Lung (tissue), 12 donors: Measurements from ENCODE around the gene TRAP1. TPM values are rescaled to one million over a fixed set of nuclear protein-coding genes. Genes with fewer than 3 reads are reported as not detected.

Experiments
- ATAC-seq: fragments of 200-7000 bp; cut with Tn5 transposase; one replicate; pipeline ENCODE4 v1.9.1; 2020; ENCODE audit warnings: moderate number of reproducible peaks; ENCODE audit not compliant: insufficient read depth, low FRiP score
- DNase-seq, 3 donors: peaks; one replicate each; pipeline ENCODE4 v3.0.0-alpha.2; 2013 to 2017
- H3K27ac ChIP-seq, 2 donors: one replicate each; pipeline ENCODE4 v1.5.1; 2013; ENCODE audit warnings: mild to moderate bottlenecking in 2 of 2, moderate library complexity in 2 of 2, control low read depth in 1 of 2, inconsistent platforms in 1 of 2, low read depth in 1 of 2, low read length in 1 of 2
- H3K27me3 ChIP-seq, 3 donors: one replicate each; pipeline ENCODE4 v1.5.1; 2013; ENCODE audit warnings: low read length in 2 of 3; ENCODE audit not compliant: control insufficient read depth in 3 of 3, insufficient read depth in 3 of 3
- H3K36me3 ChIP-seq, 4 donors: one replicate each; pipeline ENCODE4 v1.5.1; 2013; ENCODE audit warnings: low read length in 4 of 4, mild to moderate bottlenecking in 1 of 4, moderate library complexity in 1 of 4; ENCODE audit not compliant: control insufficient read depth in 4 of 4, insufficient read depth in 4 of 4
- H3K4me1 ChIP-seq, 5 donors: one replicate each; pipeline ENCODE4 v1.5.1; 2013; ENCODE audit warnings: low read length in 5 of 5, mild to moderate bottlenecking in 2 of 5, moderate library complexity in 1 of 5; ENCODE audit not compliant: control insufficient read depth in 5 of 5, insufficient read depth in 5 of 5
- H3K4me3 ChIP-seq: one replicate; pipeline ENCODE4 v1.5.1; 2013; ENCODE audit warnings: mild to moderate bottlenecking, control low read depth, moderate library complexity
- H3K9ac ChIP-seq, 2 donors: one replicate each; pipeline ENCODE4 v1.5.1; 2013; ENCODE audit warnings: low read length in 2 of 2, control low read depth in 1 of 2; ENCODE audit not compliant: insufficient read depth in 1 of 2
- H3K9me3 ChIP-seq, 4 donors: one replicate each; pipeline ENCODE4 v1.5.1; 2013; ENCODE audit warnings: low read length in 3 of 4, mild to moderate bottlenecking in 1 of 4, moderate library complexity in 1 of 4; ENCODE audit not compliant: control insufficient read depth in 4 of 4, insufficient read depth in 3 of 4
- CTCF ChIP-seq: IDR thresholded peaks from 2 replicates; pipeline ENCODE4 v1.5.1; 2012; ENCODE audit warnings: mild to moderate bottlenecking; ENCODE audit errors: control extremely low read depth, extremely low read depth
- WGBS, 2 donors: extraction: QIAGEN DNeasy Blood & Tissue Kit; methylation state at CpG; one replicate each; pipeline ENCODE4 v1.1.7; 2013; 5-methylcytosine and 5-hydroxymethylcytosine counted together
- polyA plus RNA-seq, 2 donors: library from polyadenylated mRNA; stranded (reverse); fragments of 200-250 nt; gene quantifications; one replicate each; pipeline ENCODE4 v1.2.1, GENCODE V29; 2013
- total RNA-seq, 2 donors: library from RNA; depleted of rRNA in 1 of 2; stranded (reverse); fragments of >200 nt in 1 of 2; gene quantifications; one replicate each; pipeline ENCODE4 v1.2.1, GENCODE V29; 2014 to 2021
- donor health status: control.
- donor health status: control.
- donor health status: Bipolar disorder and iron deficiency.
- donor health status: healthy.
- donor health status: DM: yes; HTN: yes; CAD: no.

The TRAP1 gene
- total and polyA plus RNA-seq, 4 donors = 44.8 to 94.3 (median 58.8) TPM

GRCh38 chr16:3696425-3697218 lies 20.7 kb downstream of the TRAP1 start:
- ATAC-seq (no peak), DNase-seq (peak in 1 of 3 donors; percentile 12)
- Histone ChIP-seq H3K27me3 (no peaks in the 10 kb centered on the region), H3K9ac (no peak overlapping the region), H3K36me3 (peaks cover 0 to 3% (median under 1%) of the 10 kb centered on the region in 4 donors), H3K9me3 (peaks cover 0 to 2% (median 0%) of the 10 kb centered on the region in 4 donors), H3K4me3 (no peak overlapping the region), H3K27ac (no peak overlapping the region), H3K4me1 (peaks cover 0 to 2% (median 0%) of the 10 kb centered on the region in 5 donors)
- WGBS, 2 donors = 79 to 91% methylated on average over 13 of the region's 13 CpGs
- TF ChIP-seq CTCF = no peak

GRCh38 chr16:3695610-3696369 lies 21.5 kb downstream of the TRAP1 start:
- no peak for TF ChIP-seq CTCF
- peaks cover 0 to 3% (median under 1%) of the 10 kb centered on the region in 4 donors for H3K36me3 ChIP-seq
- ATAC-seq = no peak
- H3K27me3 ChIP-seq = no peaks in the 10 kb centered on the region
- no peak overlapping the region for H3K4me3 ChIP-seq
- peak overlapping the region in 1 of 2 donors; percentile 27 for H3K27ac ChIP-seq
- no peak overlapping the region for H3K9ac ChIP-seq
- H3K4me1 ChIP-seq = peaks cover 0 to 5% (median 0%) of the 10 kb centered on the region in 5 donors
- H3K9me3 ChIP-seq = peaks cover 0 to 2% (median 0%) of the 10 kb centered on the region in 4 donors
- DNase-seq = no peak
- WGBS, 2 donors = 85 to 89% methylated on average over 19 of the region's 19 CpGs

- ATAC-seq = no peak
- peaks cover 0 to 2% (median 0%) of the 10 kb centered on the region in 4 donors for H3K9me3 ChIP-seq
- H3K36me3 ChIP-seq = peaks cover 0 to 6% (median 2%) of the 10 kb centered on the region in 4 donors
- 93 to 94% methylated on average over 9 of the region's 9 CpGs for WGBS, 2 donors
- no peak overlapping the region for H3K9ac ChIP-seq
- H3K4me1 ChIP-seq = peaks cover 0 to 8% (median 0%) of the 10 kb centered on the region in 5 donors
- H3K4me3 ChIP-seq = no peak overlapping the region
- no peaks in the 10 kb centered on the region for H3K27me3 ChIP-seq
- DNase-seq = no peak
- TF ChIP-seq CTCF = no peak
- H3K27ac ChIP-seq = no peak overlapping the region
Measured at GRCh38 chr16:3694051-3694450, 23.3 kb downstream of the TRAP1 start.
